Natural killer cell treated with Interleukin-12 subunit alpha and Interleukin-12 subunit beta and Interleukin-15 and Interleukin-18, amount 100 ng/mL, for 72 hours (primary cell): ENCODE results near the gene MAGI1. TPM values are rescaled to one million over a fixed set of nuclear protein-coding genes. Genes with fewer than 3 reads are reported as not detected.

Experiments
- ATAC-seq, 2 donors: fragments of 150-1000 bp; cut with Tn5 transposase in 1 of 2; sonication (Bioruptor Pico), chemical (Tn5 transposase) in 1 of 2; 2 replicates each; pipeline ENCODE4 v1.10.0; 2021
- DNase-seq: peaks from one replicate; pipeline ENCODE4 v3.0.0; 2022; ENCODE audit warnings: low spot score
- H3K27ac Mint-ChIP-seq, 2 donors: 1 replicate in 1 of 2; 2 replicates in 1 of 2; pipeline ENCODE4 v1.8.0; 2022; ENCODE audit warnings: mixed read lengths in 2 of 2, mild to moderate bottlenecking in 1 of 2, moderate library complexity in 1 of 2
- H3K27me3 Mint-ChIP-seq, 2 donors: 1 replicate in 1 of 2; 2 replicates in 1 of 2; pipeline ENCODE4 v1.8.0; 2022; ENCODE audit warnings: mixed read lengths in 2 of 2
- H3K36me3 Mint-ChIP-seq: one replicate; pipeline ENCODE4 v1.8.0; 2022; ENCODE audit warnings: mixed read lengths
- H3K4me1 Mint-ChIP-seq, 2 donors: 1 replicate in 1 of 2; 2 replicates in 1 of 2; pipeline ENCODE4 v1.8.0; 2022; ENCODE audit warnings: low read depth in 2 of 2, mixed read lengths in 2 of 2, mild to moderate bottlenecking in 1 of 2
- H3K4me3 Mint-ChIP-seq: one replicate; pipeline ENCODE4 v1.8.0; 2022; ENCODE audit warnings: mixed read lengths
- H3K9me3 Mint-ChIP-seq: 2 replicates; pipeline ENCODE4 v1.8.0; 2022; ENCODE audit warnings: mixed read lengths
- total RNA-seq, 2 donors: library from RNA; stranded (reverse); gene quantifications; one replicate each; pipeline ENCODE4 v1.2.3, GENCODE V29; 2022

Gene MAGI1
- total RNA-seq, 2 donors from 2014 or later: not detected

- no peaks in the 10 kb centered on the region for H3K36me3 Mint-ChIP-seq
- no peaks in the 10 kb centered on the region for H3K27me3 Mint-ChIP-seq
- no peaks in the 10 kb centered on the region for H3K4me1 Mint-ChIP-seq
- DNase-seq (no peak), ATAC-seq (no peak)
- H3K9me3 Mint-ChIP-seq: peaks cover 9% of the 10 kb centered on the region
- no peak overlapping the region for H3K4me3 Mint-ChIP-seq
- no peak overlapping the region for H3K27ac Mint-ChIP-seq
Observed at GRCh38 chr3:65490114-65490513, 548.6 kb downstream of the MAGI1 start.

GRCh38 chr3:65489253-65489652 lies 549.5 kb downstream of the MAGI1 start:
- no peak for ATAC-seq
- Mint-ChIP-seq H3K27me3 (no peaks in the 10 kb centered on the region), H3K36me3 (no peaks in the 10 kb centered on the region)

DNA sequence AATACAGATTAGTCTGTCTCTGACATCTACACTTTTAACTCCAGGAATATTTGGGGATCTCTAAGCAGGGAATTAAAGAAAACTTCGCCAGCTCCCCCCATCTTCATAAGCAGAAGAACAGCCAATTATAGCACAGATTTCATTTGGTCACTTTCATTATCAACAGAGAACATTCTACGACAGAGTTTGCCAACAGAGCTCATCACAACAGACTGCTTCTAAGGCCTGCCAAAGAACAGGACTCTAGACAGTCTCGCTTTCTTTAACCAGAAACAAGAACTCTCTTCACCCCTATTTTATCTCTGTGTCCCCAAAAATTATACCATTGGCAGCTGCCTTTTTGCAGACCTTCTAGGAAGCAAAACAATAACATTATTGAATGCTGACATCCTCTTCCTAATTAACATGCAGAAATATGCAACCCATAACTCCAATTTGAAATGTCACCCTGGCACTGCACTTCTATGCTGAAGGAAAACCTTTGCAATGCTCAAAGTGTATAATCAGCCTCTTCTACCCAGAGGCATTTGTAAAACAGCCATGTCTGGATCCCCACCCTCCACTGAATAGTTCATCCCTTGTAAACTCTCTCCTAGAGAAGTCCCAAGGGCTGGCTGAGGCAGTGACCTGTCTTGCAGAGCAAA lies 552.8 kb downstream of the MAGI1 start:
- Mint-ChIP-seq H3K27me3 (no peaks in the 10 kb centered on the region), H3K9me3 (no peaks in the 10 kb centered on the region), H3K4me1 (no peaks in the 10 kb centered on the region), H3K36me3 (no peaks in the 10 kb centered on the region), H3K4me3 (no peak overlapping the region), H3K27ac (no peak overlapping the region)
- DNase-seq (no peak), ATAC-seq (no peak)

More at GRCh38 chr3:65489253-65489652, 549.5 kb downstream of the MAGI1 start:
- Mint-ChIP-seq H3K4me1 (no peaks in the 10 kb centered on the region), H3K4me3 (no peak overlapping the region), H3K27ac (no peak overlapping the region), H3K9me3 (peaks cover 9% of the 10 kb centered on the region)
- DNase-seq: no peak

DNA sequence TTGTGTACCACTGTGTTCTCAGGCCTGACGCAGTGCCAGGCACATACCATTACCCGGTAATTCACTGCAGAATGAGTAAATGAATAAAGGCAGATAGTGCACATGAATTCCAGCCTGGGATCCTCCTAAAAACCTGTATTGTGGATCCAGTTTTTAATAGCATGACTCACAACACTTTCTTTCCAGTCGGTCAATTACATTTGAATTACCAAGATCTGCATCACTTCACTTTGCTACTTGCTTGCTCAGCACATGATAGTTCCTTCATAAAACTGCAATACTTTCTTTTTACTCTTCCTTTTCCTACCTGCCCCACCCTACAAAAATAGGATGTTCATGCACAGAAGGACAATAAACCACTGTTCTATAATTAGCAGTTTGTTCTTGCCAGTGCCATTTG lies 553.8 kb downstream of the MAGI1 start:
- H3K9me3 Mint-ChIP-seq: no peaks in the 10 kb centered on the region
- DNase-seq: no peak
- no peak for ATAC-seq
- no peak overlapping the region for H3K27ac Mint-ChIP-seq
- H3K27me3 Mint-ChIP-seq: no peaks in the 10 kb centered on the region
- H3K4me1 Mint-ChIP-seq: no peaks in the 10 kb centered on the region
- no peaks in the 10 kb centered on the region for H3K36me3 Mint-ChIP-seq
- no peak overlapping the region for H3K4me3 Mint-ChIP-seq

- no peaks in the 10 kb centered on the region for H3K27me3 Mint-ChIP-seq
- no peaks in the 10 kb centered on the region for H3K9me3 Mint-ChIP-seq
- no peak for ATAC-seq
- DNase-seq: no peak
- no peaks in the 10 kb centered on the region for H3K36me3 Mint-ChIP-seq
- H3K27ac Mint-ChIP-seq: no peak overlapping the region
- no peaks in the 10 kb centered on the region for H3K4me1 Mint-ChIP-seq
- no peak overlapping the region for H3K4me3 Mint-ChIP-seq
Observed at GRCh38 chr3:65483480-65483879, 555.2 kb downstream of the MAGI1 start.

- no peak overlapping the region for H3K4me3 Mint-ChIP-seq
- H3K36me3 Mint-ChIP-seq: no peaks in the 10 kb centered on the region
- no peaks in the 10 kb centered on the region for H3K27me3 Mint-ChIP-seq
- H3K4me1 Mint-ChIP-seq: no peaks in the 10 kb centered on the region
- no peak for DNase-seq
- no peak overlapping the region for H3K27ac Mint-ChIP-seq
- no peaks in the 10 kb centered on the region for H3K9me3 Mint-ChIP-seq
- no peak for ATAC-seq
Observed at GRCh38 chr3:65483011-65483410, 555.7 kb downstream of the MAGI1 start.

DNA sequence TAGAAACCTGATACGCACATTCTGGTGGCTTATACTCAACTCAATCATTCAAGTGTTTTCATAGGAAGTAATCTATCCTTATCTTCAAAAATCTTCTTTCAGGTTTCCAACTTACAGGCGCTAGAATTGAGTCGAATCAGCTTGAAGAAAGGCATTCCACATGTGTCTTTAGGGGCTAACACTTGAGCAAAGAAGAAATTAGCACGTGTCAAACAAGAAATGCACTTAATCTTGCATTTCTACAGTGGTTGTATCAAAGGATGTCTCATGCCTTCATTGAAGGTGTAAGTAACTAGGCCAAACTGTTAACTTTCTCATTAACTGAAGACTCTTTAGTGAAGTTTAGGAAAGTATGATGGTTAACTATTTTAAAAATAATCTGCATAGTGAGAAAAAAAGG lies 557.6 kb downstream of the MAGI1 start:
- H3K36me3 Mint-ChIP-seq: no peaks in the 10 kb centered on the region

GRCh38 chr3:65479990-65480389 lies 558.7 kb downstream of the MAGI1 start:
- no peak overlapping the region for H3K4me3 Mint-ChIP-seq
- no peaks in the 10 kb centered on the region for H3K27me3 Mint-ChIP-seq
- ATAC-seq (no peak), DNase-seq (no peak)
- H3K9me3 Mint-ChIP-seq: no peaks in the 10 kb centered on the region
- no peaks in the 10 kb centered on the region for H3K36me3 Mint-ChIP-seq
- H3K27ac Mint-ChIP-seq: no peak overlapping the region
- H3K4me1 Mint-ChIP-seq: no peaks in the 10 kb centered on the region

More for the DNA sequence above, 557.6 kb downstream of the MAGI1 start:
- no peak for ATAC-seq
- no peak overlapping the region for H3K4me3 Mint-ChIP-seq
- DNase-seq: no peak
- H3K4me1 Mint-ChIP-seq: no peaks in the 10 kb centered on the region
- no peaks in the 10 kb centered on the region for H3K9me3 Mint-ChIP-seq
- no peaks in the 10 kb centered on the region for H3K27me3 Mint-ChIP-seq
- H3K27ac Mint-ChIP-seq: no peak overlapping the region

DNA sequence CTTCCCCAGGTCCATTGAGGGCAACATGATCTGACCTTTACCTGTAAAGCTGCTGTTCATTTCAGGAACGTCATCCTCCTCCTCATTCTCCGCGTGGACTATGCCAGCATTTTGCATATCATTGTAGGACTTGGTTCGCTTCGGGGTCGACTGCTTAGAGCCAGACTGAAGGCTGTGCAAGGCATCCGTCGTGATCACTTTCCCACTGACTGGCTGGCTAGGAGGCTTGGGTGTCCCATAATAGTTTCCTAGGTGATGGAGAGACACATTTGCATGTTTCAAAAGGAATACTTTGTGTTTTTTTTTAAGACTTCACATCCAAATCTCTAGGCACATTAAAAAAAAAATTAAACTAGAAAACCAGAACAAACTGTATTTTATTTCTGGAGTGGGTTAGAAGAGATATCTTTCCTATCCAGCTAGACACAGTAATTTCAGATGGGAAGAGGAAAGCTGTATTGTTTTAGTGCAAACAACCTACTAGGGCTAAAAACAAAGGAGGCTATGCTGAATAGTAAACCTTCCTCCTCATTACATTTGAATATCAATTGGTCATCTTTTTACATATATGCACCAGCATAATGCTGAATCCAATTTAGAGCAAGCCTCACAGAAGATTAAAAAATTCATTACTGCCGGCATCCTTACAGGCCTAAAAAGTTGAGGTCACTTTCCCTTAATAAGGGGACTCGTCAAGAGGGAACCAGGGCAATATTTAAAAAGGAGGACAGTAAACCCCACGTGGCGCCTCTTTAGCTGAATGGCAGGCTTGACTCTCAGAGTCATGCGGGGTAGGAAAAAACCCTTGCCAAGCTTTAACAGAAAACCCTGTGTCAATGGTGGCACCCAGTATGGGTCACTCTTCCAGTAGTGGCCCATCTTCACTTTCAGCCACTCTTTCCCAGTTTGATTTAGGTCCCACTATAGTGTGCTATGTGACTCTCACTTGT lies 559.9 kb downstream of the MAGI1 start:
- Mint-ChIP-seq H3K9me3 (no peaks in the 10 kb centered on the region), H3K4me3 (no peak overlapping the region), H3K36me3 (no peaks in the 10 kb centered on the region), H3K27ac (no peak overlapping the region), H3K4me1 (no peaks in the 10 kb centered on the region), H3K27me3 (no peaks in the 10 kb centered on the region)
- no peak for DNase-seq
- no peak for ATAC-seq

DNA sequence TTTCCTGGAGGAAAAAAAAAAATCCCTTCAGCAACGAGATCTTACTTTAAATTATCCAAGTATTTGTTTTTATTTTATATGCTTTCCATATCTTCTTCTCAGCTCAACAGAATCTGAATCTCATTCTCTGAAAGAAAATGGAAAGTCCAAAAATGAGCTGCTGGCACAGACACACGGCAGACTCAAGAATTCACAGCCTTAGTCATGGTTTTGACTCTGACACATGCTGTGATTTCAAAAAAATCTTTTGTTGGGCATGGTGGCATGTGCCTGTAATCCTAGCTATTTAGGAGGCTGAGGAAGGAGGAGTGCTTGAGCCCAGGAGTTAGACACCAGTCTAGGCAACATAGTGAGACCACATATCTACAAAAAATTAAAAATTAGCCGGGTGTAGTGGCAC lies 565.0 kb downstream of the MAGI1 start:
- Mint-ChIP-seq H3K4me3 (no peak overlapping the region), H3K27me3 (no peaks in the 10 kb centered on the region)

DNA sequence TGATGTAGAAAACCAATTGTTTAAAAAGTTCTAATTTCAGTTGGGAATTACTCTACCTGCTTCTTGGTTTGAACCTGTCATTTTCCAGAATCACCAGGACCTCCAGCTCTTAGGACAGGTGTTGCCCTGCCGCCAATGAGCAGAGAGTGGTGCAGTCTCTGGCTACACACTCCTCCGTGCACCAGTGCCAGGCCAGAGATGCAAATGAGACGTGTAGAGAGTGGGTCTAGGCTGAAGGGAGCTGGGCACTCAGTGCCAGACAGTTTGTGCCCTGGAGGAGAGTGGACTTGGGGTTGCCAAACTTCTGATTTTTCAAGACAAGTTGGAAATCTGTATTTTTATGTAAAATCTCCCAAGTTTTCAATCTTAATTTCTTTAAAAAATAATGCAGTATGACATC lies 566.2 kb downstream of the MAGI1 start:
- ATAC-seq: no peak
- Mint-ChIP-seq H3K36me3 (no peaks in the 10 kb centered on the region), H3K9me3 (peaks cover 6% of the 10 kb centered on the region), H3K27me3 (no peaks in the 10 kb centered on the region), H3K4me1 (no peaks in the 10 kb centered on the region), H3K4me3 (no peak overlapping the region), H3K27ac (no peak overlapping the region)
- DNase-seq: no peak

More for the DNA sequence above, 565.0 kb downstream of the MAGI1 start:
- peaks cover 6% of the 10 kb centered on the region for H3K9me3 Mint-ChIP-seq
- no peaks in the 10 kb centered on the region for H3K4me1 Mint-ChIP-seq
- no peak for DNase-seq
- H3K36me3 Mint-ChIP-seq: no peaks in the 10 kb centered on the region
- H3K27ac Mint-ChIP-seq: no peak overlapping the region
- ATAC-seq: no peak

- ATAC-seq (no peak), DNase-seq (no peak)
- H3K4me1 Mint-ChIP-seq: no peaks in the 10 kb centered on the region
- H3K4me3 Mint-ChIP-seq: no peak overlapping the region
- no peaks in the 10 kb centered on the region for H3K36me3 Mint-ChIP-seq
- no peak overlapping the region for H3K27ac Mint-ChIP-seq
- peaks cover 18% of the 10 kb centered on the region for H3K9me3 Mint-ChIP-seq
- no peaks in the 10 kb centered on the region for H3K27me3 Mint-ChIP-seq
Observed at GRCh38 chr3:65466300-65466988, 572.3 kb downstream of the MAGI1 start.

- ATAC-seq (no peak), DNase-seq (no peak)
- peaks cover 9% of the 10 kb centered on the region for H3K9me3 Mint-ChIP-seq
- H3K27ac Mint-ChIP-seq: no peak overlapping the region
- no peaks in the 10 kb centered on the region for H3K4me1 Mint-ChIP-seq
- no peaks in the 10 kb centered on the region for H3K27me3 Mint-ChIP-seq
- no peaks in the 10 kb centered on the region for H3K36me3 Mint-ChIP-seq
- H3K4me3 Mint-ChIP-seq: no peak overlapping the region
Observed at GRCh38 chr3:65449841-65450428, 588.8 kb downstream of the MAGI1 start.
